ENCODE measurements around the gene HTR5A. TPM values are rescaled to one million over a fixed set of nuclear protein-coding genes. Genes with fewer than 3 reads are reported as not detected.

The HTR5A gene
- total RNA-seq, 1 donor from 2014 or later: not detected

DNA sequence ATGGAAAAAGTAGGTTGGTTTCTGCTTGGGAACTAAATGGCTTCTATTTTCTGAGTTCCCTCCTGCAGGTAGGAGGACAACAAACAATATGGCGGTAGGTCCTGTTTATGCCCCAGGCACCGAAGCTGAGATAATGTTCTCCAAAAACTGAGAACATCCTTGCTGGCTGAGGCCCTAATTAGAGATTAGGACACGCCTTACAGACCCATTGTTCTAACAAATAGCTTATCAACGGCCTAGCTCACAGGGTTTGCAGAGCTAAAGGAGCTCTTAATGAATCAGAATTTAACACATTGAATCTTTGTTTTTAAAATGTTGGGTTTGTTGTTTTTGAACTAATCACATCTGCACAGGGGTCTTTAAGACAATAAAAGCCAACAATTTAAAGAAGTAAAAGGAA is 37.0 kb downstream of the HTR5A start:
- H3K27ac ChIP-seq (ENCODE audit: low read depth, low read length): no peak overlapping the region
- no peak overlapping the region for H3K9ac ChIP-seq (ENCODE audit: low read depth in 1 of 3, low read length in 3 of 3)
- no peaks in the 10 kb centered on the region for H3K4me1 ChIP-seq (ENCODE audit: control insufficient read depth in 3 of 3, insufficient read depth in 3 of 3, low read length in 3 of 3)
- H3K4me3 ChIP-seq (ENCODE audit: low read length in 3 of 3): no peak overlapping the region
- no peaks in the 10 kb centered on the region for H3K36me3 ChIP-seq (ENCODE audit: control insufficient read depth in 3 of 3, insufficient read depth in 3 of 3, low read length in 3 of 3)
- H3K27me3 ChIP-seq (ENCODE audit: control insufficient read depth in 3 of 3, insufficient read depth in 3 of 3, low read length in 3 of 3): peaks cover 22 to 41% (median 27%) of the 10 kb centered on the region in 3 donors
- no peaks in the 10 kb centered on the region for H3K9me3 ChIP-seq (ENCODE audit: control insufficient read depth in 3 of 3, low read length in 3 of 3)

DNA sequence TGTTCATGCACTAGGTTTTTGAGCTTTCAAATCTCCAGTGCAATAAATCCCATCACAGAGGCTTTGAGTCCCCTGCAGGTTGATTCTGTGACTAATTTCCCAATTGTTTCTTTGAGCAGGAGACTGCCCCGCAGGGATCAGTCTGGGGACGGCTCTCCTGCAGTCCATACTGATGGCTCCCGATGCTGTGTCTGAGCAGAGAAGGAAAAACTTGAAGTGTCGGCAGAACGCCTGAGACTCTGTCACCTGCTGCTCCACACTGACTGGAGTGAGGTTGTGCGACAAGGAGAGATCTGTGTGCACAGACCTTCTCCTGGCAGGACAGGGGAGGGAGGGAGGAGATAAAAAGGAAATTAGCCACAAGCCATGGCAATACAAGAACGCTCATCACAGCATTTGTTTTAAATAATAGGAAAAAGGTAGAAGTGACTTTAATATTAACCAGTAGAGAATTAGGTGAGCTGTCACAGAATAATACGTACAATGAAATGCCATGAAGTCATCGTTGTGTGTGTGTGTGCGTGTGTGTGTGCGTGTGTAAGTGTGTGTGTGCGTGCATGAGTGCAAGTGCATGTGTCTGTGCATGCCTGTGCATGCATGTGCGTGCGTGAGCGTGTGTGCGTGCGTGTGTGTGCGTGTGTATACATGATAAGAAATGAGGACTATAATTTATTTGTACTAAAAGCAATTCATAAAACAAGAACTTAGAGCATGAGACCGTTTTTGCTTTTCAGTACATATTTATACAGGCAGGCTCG is 38.2 kb downstream of the HTR5A start:
- no peaks in the 10 kb centered on the region for H3K9me3 ChIP-seq (ENCODE audit: control insufficient read depth in 3 of 3, low read length in 3 of 3)
- H3K27ac ChIP-seq (ENCODE audit: low read depth, low read length): no peak overlapping the region
- H3K9ac ChIP-seq (ENCODE audit: low read depth in 1 of 3, low read length in 3 of 3): no peak overlapping the region
- H3K36me3 ChIP-seq (ENCODE audit: control insufficient read depth in 3 of 3, insufficient read depth in 3 of 3, low read length in 3 of 3): no peaks in the 10 kb centered on the region
- peaks cover 22 to 36% (median 31%) of the 10 kb centered on the region in 3 donors for H3K27me3 ChIP-seq (ENCODE audit: control insufficient read depth in 3 of 3, insufficient read depth in 3 of 3, low read length in 3 of 3)
- no peaks in the 10 kb centered on the region for H3K4me1 ChIP-seq (ENCODE audit: control insufficient read depth in 3 of 3, insufficient read depth in 3 of 3, low read length in 3 of 3)
- no peak overlapping the region for H3K4me3 ChIP-seq (ENCODE audit: low read length in 3 of 3)

DNA sequence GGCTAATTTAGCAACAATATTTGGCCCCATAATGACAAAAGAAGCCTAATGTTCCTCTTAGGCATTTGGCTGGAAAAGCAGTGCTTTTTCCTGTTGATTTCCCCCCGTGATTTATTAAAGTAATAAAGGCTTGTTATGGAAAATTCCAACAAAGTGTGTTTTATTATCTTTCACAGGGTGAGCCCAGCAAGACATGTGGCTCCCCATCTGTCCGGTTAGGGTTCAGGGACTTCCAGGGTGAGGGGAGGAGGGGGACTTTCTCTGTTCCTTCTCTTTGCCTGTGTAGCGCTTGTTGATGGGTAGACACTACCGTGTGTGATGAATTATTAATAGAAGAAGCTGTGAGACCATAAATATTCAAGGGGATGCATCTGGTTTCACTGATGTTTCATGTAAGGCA is 39.0 kb downstream of the HTR5A start:
- Histone ChIP-seq H3K4me3 (ENCODE audit: low read length in 3 of 3) (no peak overlapping the region), H3K9ac (ENCODE audit: low read depth in 1 of 3, low read length in 3 of 3) (no peak overlapping the region), H3K27ac (ENCODE audit: low read depth, low read length) (no peak overlapping the region), H3K9me3 (ENCODE audit: control insufficient read depth in 3 of 3, low read length in 3 of 3) (no peaks in the 10 kb centered on the region), H3K4me1 (ENCODE audit: control insufficient read depth in 3 of 3, insufficient read depth in 3 of 3, low read length in 3 of 3) (no peaks in the 10 kb centered on the region), H3K27me3 (ENCODE audit: control insufficient read depth in 3 of 3, insufficient read depth in 3 of 3, low read length in 3 of 3) (peaks cover 22 to 30% (median 29%) of the 10 kb centered on the region in 3 donors), H3K36me3 (ENCODE audit: control insufficient read depth in 3 of 3, insufficient read depth in 3 of 3, low read length in 3 of 3) (no peaks in the 10 kb centered on the region)

DNA sequence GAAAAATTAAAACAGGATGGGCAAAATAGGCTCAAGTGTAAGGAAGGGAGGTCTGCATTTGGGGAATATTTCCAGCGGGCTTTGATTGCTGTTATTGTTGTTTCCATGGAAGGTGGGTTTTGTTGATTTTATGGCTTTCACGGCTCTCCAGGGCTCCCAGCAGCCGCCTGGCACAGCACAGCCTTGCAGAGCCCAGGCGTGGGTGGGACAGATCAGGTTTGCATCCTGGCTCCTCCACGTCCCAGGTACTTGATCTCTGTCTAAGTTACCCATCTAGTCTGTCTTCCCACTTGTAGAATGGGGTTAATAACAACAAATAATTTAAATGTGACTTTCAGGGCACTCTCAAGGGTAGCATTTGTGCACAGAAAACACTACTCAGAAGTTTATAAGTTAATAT is 45.2 kb downstream of the HTR5A start:
- Histone ChIP-seq H3K9ac (ENCODE audit: low read depth in 1 of 3, low read length in 3 of 3) (no peak overlapping the region), H3K4me1 (ENCODE audit: control insufficient read depth in 3 of 3, insufficient read depth in 3 of 3, low read length in 3 of 3) (no peaks in the 10 kb centered on the region), H3K27ac (ENCODE audit: low read depth, low read length) (no peak overlapping the region), H3K4me3 (ENCODE audit: low read length in 3 of 3) (no peak overlapping the region), H3K36me3 (ENCODE audit: control insufficient read depth in 3 of 3, insufficient read depth in 3 of 3, low read length in 3 of 3) (no peaks in the 10 kb centered on the region), H3K9me3 (ENCODE audit: control insufficient read depth in 3 of 3, low read length in 3 of 3) (peaks cover 0 to 8% (median 0%) of the 10 kb centered on the region in 3 donors), H3K27me3 (ENCODE audit: control insufficient read depth in 3 of 3, insufficient read depth in 3 of 3, low read length in 3 of 3) (peaks cover 5 to 9% (median 9%) of the 10 kb centered on the region in 3 donors)

DNA sequence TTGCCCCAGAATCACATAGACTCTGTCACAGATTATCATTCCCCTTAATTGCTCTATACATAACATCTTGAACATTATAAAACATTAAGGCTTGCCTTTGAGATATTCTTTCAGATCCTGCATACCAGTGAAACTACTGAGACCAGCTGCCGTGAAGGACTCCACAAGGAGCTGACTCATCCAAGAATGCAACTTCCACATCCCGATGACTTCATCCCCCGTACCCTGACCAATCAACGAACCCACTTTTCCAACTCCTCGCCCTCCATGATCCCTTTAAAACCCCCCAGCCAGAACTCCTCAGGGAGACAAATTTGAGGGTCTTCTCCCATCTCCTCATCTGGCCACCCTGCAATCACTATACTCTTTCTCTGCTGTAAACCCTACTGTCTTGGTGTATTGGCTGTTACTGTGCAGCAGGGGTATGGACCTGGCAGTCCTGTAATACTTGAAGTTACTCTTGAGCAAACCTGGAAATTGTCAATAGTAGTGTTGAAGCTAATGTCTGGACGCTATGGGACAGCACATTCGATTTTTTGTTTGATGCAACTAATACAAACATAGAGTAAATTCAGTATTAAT is 49.8 kb downstream of the HTR5A start:
- H3K27me3 ChIP-seq (ENCODE audit: control insufficient read depth in 3 of 3, insufficient read depth in 3 of 3, low read length in 3 of 3): peaks cover 0 to 6% (median 6%) of the 10 kb centered on the region in 3 donors
- H3K36me3 ChIP-seq (ENCODE audit: control insufficient read depth in 3 of 3, insufficient read depth in 3 of 3, low read length in 3 of 3): no peaks in the 10 kb centered on the region
- no peak overlapping the region for H3K9ac ChIP-seq (ENCODE audit: low read depth in 1 of 3, low read length in 3 of 3)
- no peak overlapping the region for H3K27ac ChIP-seq (ENCODE audit: low read depth, low read length)
- H3K4me3 ChIP-seq (ENCODE audit: low read length in 3 of 3): no peak overlapping the region
- H3K9me3 ChIP-seq (ENCODE audit: control insufficient read depth in 3 of 3, low read length in 3 of 3): peaks cover 0 to 10% (median 3%) of the 10 kb centered on the region in 3 donors
- H3K4me1 ChIP-seq (ENCODE audit: control insufficient read depth in 3 of 3, insufficient read depth in 3 of 3, low read length in 3 of 3): no peaks in the 10 kb centered on the region

DNA sequence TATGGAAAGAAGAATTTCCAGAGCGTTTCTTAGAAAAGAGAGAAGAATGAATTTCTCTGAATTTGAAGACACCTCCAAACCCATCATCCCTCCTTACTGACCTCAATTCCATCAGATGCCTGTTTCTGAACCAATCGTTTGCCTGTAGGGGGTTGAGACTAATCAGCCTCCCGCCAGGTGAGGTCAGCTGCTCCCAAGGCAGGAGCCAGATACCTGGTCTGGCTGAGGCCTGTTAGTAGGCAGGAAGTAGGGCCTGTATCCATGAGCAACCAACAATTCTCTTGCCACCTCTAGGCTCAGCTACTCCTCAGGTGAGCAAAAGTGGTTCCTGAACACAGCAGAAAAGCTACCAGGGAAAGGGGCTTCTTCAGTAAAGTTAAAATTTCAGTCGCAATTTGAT is 50.3 kb downstream of the HTR5A start:
- Histone ChIP-seq H3K4me1 (ENCODE audit: control insufficient read depth in 3 of 3, insufficient read depth in 3 of 3, low read length in 3 of 3) (no peaks in the 10 kb centered on the region), H3K4me3 (ENCODE audit: low read length in 3 of 3) (no peak overlapping the region), H3K9ac (ENCODE audit: low read depth in 1 of 3, low read length in 3 of 3) (no peak overlapping the region), H3K9me3 (ENCODE audit: control insufficient read depth in 3 of 3, low read length in 3 of 3) (peaks cover 0 to 10% (median 3%) of the 10 kb centered on the region in 3 donors), H3K27me3 (ENCODE audit: control insufficient read depth in 3 of 3, insufficient read depth in 3 of 3, low read length in 3 of 3) (peaks cover 4 to 6% (median 6%) of the 10 kb centered on the region in 3 donors), H3K27ac (ENCODE audit: low read depth, low read length) (no peak overlapping the region), H3K36me3 (ENCODE audit: control insufficient read depth in 3 of 3, insufficient read depth in 3 of 3, low read length in 3 of 3) (no peaks in the 10 kb centered on the region)

DNA sequence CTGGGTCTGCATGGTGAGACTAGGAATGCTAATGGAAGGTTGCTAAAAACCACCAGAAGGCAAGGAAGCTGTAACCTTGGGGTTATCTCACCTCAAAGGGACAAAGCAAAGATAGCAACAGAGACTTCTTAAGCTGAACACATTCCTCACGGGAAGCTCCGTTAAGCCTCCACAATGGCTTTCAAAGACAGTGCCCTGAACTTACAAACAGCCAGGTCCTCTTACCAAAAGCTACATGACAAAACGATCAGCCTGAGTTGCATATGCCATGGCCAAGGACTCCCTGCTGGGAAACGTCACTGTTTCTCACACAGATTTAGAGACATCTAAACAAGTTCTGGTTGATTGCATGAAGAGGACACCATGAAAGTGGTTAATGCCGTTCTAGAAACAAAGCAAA is 52.7 kb downstream of the HTR5A start:
- Histone ChIP-seq H3K9ac (ENCODE audit: low read depth in 1 of 3, low read length in 3 of 3) (no peak overlapping the region), H3K27ac (ENCODE audit: low read depth, low read length) (no peak overlapping the region), H3K4me3 (ENCODE audit: low read length in 3 of 3) (no peak overlapping the region), H3K36me3 (ENCODE audit: control insufficient read depth in 3 of 3, insufficient read depth in 3 of 3, low read length in 3 of 3) (no peaks in the 10 kb centered on the region), H3K4me1 (ENCODE audit: control insufficient read depth in 3 of 3, insufficient read depth in 3 of 3, low read length in 3 of 3) (no peaks in the 10 kb centered on the region), H3K27me3 (ENCODE audit: control insufficient read depth in 3 of 3, insufficient read depth in 3 of 3, low read length in 3 of 3) (peaks cover 2 to 9% (median 3%) of the 10 kb centered on the region in 3 donors), H3K9me3 (ENCODE audit: control insufficient read depth in 3 of 3, low read length in 3 of 3) (peaks cover 0 to 10% (median 3%) of the 10 kb centered on the region in 3 donors)

DNA sequence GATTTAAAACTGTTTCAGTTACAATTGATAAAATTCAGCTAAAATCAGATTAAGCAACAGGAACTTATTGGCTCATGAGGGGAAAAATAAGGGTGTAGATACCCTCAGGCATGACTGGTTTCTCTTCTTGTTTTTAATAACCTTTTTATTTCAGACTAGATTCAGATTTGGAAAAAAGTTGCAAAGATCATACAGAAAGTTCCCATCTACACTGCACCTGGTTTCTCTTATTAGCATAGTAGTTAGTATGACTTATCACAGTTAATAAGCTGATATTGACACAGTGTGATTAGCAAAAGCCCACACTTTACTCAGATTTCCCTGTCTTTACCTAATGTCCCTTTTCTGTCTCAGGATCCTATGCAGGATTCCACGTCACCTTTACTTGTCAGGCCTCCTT is 53.3 kb downstream of the HTR5A start:
- no peak overlapping the region for H3K4me3 ChIP-seq (ENCODE audit: low read length in 3 of 3)
- no peaks in the 10 kb centered on the region for H3K4me1 ChIP-seq (ENCODE audit: control insufficient read depth in 3 of 3, insufficient read depth in 3 of 3, low read length in 3 of 3)
- H3K36me3 ChIP-seq (ENCODE audit: control insufficient read depth in 3 of 3, insufficient read depth in 3 of 3, low read length in 3 of 3): no peaks in the 10 kb centered on the region
- H3K27me3 ChIP-seq (ENCODE audit: control insufficient read depth in 3 of 3, insufficient read depth in 3 of 3, low read length in 3 of 3): peaks cover 2 to 9% (median 3%) of the 10 kb centered on the region in 3 donors
- no peak overlapping the region for H3K27ac ChIP-seq (ENCODE audit: low read depth, low read length)
- H3K9ac ChIP-seq (ENCODE audit: low read depth in 1 of 3, low read length in 3 of 3): no peak overlapping the region
- H3K9me3 ChIP-seq (ENCODE audit: control insufficient read depth in 3 of 3, low read length in 3 of 3): peaks cover 0 to 10% (median 3%) of the 10 kb centered on the region in 3 donors

DNA sequence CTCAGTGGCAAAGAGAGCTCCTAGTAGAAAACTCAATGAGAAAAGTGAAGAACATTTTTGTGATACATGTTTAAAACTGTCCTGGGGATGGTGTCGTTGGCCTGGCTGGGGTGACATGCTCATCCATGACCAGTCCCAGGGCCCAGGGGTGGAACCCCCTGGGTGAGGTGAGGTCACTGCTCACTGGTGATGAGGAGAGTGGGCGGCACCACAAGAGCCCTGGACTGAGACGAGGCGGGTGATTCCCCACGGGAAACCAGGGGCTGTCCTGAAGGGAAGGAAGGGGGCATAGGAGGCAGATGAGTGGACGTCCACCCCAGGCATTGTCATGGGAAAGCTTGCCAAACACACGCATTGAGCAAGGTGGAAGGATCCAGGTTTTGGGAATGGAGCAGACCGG is 54.6 kb downstream of the HTR5A start:
- H3K4me1 ChIP-seq (ENCODE audit: control insufficient read depth in 3 of 3, insufficient read depth in 3 of 3, low read length in 3 of 3): no peaks in the 10 kb centered on the region
- peaks cover 3 to 9% (median 6%) of the 10 kb centered on the region in 3 donors for H3K27me3 ChIP-seq (ENCODE audit: control insufficient read depth in 3 of 3, insufficient read depth in 3 of 3, low read length in 3 of 3)
- H3K36me3 ChIP-seq (ENCODE audit: control insufficient read depth in 3 of 3, insufficient read depth in 3 of 3, low read length in 3 of 3): no peaks in the 10 kb centered on the region
- H3K9me3 ChIP-seq (ENCODE audit: control insufficient read depth in 3 of 3, low read length in 3 of 3): peaks cover 0 to 9% (median 3%) of the 10 kb centered on the region in 3 donors
- no peak overlapping the region for H3K4me3 ChIP-seq (ENCODE audit: low read length in 3 of 3)
- no peak overlapping the region for H3K9ac ChIP-seq (ENCODE audit: low read depth in 1 of 3, low read length in 3 of 3)
- H3K27ac ChIP-seq (ENCODE audit: low read depth, low read length): no peak overlapping the region

DNA sequence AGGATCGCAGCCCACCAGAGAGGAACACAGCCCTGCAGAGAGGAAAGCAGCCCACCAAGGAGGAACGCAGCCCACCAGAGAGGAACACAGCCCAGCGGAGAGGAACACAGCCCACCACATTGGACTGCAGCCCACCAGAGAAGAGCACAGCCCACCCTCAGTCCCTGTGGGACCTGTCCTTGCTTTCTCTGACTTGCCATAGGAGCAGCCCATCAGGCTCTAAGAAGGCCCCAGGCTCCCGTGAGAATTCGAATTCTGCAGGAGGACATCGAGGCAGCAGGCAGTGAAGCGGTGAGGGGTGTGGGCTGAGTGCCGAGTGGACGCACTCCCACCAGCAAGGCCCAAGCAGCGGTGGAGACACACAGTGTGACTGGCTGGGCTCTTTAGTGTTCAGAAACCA is 59.1 kb downstream of the HTR5A start:
- Histone ChIP-seq H3K4me1 (ENCODE audit: control insufficient read depth in 3 of 3, insufficient read depth in 3 of 3, low read length in 3 of 3) (no peaks in the 10 kb centered on the region), H3K4me3 (ENCODE audit: low read length in 3 of 3) (no peak overlapping the region), H3K36me3 (ENCODE audit: control insufficient read depth in 3 of 3, insufficient read depth in 3 of 3, low read length in 3 of 3) (no peaks in the 10 kb centered on the region), H3K9ac (ENCODE audit: low read depth in 1 of 3, low read length in 3 of 3) (no peak overlapping the region), H3K9me3 (ENCODE audit: control insufficient read depth in 3 of 3, low read length in 3 of 3) (no peaks in the 10 kb centered on the region), H3K27me3 (ENCODE audit: control insufficient read depth in 3 of 3, insufficient read depth in 3 of 3, low read length in 3 of 3) (peaks cover 4 to 9% (median 8%) of the 10 kb centered on the region in 3 donors), H3K27ac (ENCODE audit: low read depth, low read length) (no peak overlapping the region)
